IMR-90 (cell line): ENCODE data around the gene ZBTB14. TPM values are rescaled to one million over a fixed set of nuclear protein-coding genes. Genes with fewer than 3 reads are reported as not detected.

Experiments used
- ATAC-seq: fragments of 200-7000 bp; cut with Tn5 transposase; 2 replicates; pipeline ENCODE4 v1.9.1; 2020; ENCODE audit warnings: low read depth, mild to moderate bottlenecking, moderate library complexity
- BruUV-seq: library from RNA; stranded (reverse); fragments of 400-500 nt; replicated peaks from 2 replicates; lab custom pipeline; 2021; lab: Mats Ljungman, UMichigan
- CTCF ChIA-PET: fragments of 300-600 bp; formaldehyde crosslinking; extraction: SDS; loops from one replicate; lab custom pipeline; 2021; ENCODE audit warnings: antibody characterized with exemption; lab: Yijun Ruan, JAX
- POLR2A ChIA-PET: fragments of 300-600 bp; sonication (Branson Sonifier 250); formaldehyde crosslinking; loops from one replicate; lab custom pipeline; 2022; ENCODE audit warnings: antibody characterized with exemption; ENCODE audit not compliant: unreplicated experiment; lab: Charles Lee
- DNase-seq: peaks from one replicate; pipeline ENCODE4 v3.0.0; 2013
- H2AFZ ChIP-seq: replicated peaks from 2 replicates; pipeline ENCODE3; 2013; ENCODE audit warnings: low read length, mild to moderate bottlenecking; ENCODE audit not compliant: poor library complexity
- H2AK5ac ChIP-seq: 2 replicates; pipeline ENCODE4 v1.6.1; 2013; ENCODE audit warnings: low read depth, low read length, inconsistent platforms
- H2AK9ac ChIP-seq: replicated peaks from 2 replicates; pipeline ENCODE3; 2013; ENCODE audit warnings: mild to moderate bottlenecking, low read depth, low read length, moderate library complexity; ENCODE audit not compliant: poor library complexity
- H2BK120ac ChIP-seq: 2 replicates; pipeline ENCODE4 v1.6.1; 2013; ENCODE audit warnings: low read depth, low read length, inconsistent platforms
- H2BK15ac ChIP-seq: 3 replicates; pipeline ENCODE4 v1.6.1; 2013; ENCODE audit warnings: low read depth, low read length, inconsistent platforms
- H2BK20ac ChIP-seq: 2 replicates; pipeline ENCODE4 v1.6.1; 2013; ENCODE audit warnings: low read depth, mild to moderate bottlenecking, inconsistent platforms, low read length, moderate library complexity
- H2BK5ac ChIP-seq: 2 replicates; pipeline ENCODE4 v1.6.1; 2013; ENCODE audit warnings: mild to moderate bottlenecking, low read depth, low read length, inconsistent platforms; ENCODE audit not compliant: poor library complexity, severe bottlenecking
- H3K14ac ChIP-seq: replicated peaks from 2 replicates; pipeline ENCODE4 v1.6.1; 2013; ENCODE audit warnings: low read depth, low read length, inconsistent platforms
- H3K18ac ChIP-seq: 2 replicates; pipeline ENCODE4 v1.6.1; 2013; ENCODE audit warnings: low read depth, low read length, control low read depth
- H3K23ac ChIP-seq: 2 replicates; pipeline ENCODE4 v1.6.1; 2013; ENCODE audit warnings: low read depth, low read length, inconsistent platforms
- H3K27ac ChIP-seq: 2 replicates; pipeline ENCODE4 v1.5.1; 2013; ENCODE audit warnings: mild to moderate bottlenecking, control low read depth, low read length; ENCODE audit not compliant: insufficient read depth
- H3K27me3 ChIP-seq: 2 replicates; pipeline ENCODE4 v1.6.1; 2013; ENCODE audit warnings: low read length; ENCODE audit not compliant: control insufficient read depth, insufficient read depth
- H3K36me3 ChIP-seq: 2 replicates; pipeline ENCODE4 v1.6.1; 2013; ENCODE audit warnings: low read length, mixed read lengths; ENCODE audit not compliant: control insufficient read depth, insufficient read depth
- H3K4ac ChIP-seq: 2 replicates; pipeline ENCODE4 v1.6.1; 2013; ENCODE audit warnings: low read depth, low read length, inconsistent platforms
- H3K4me1 ChIP-seq: 2 replicates; pipeline ENCODE4 v1.6.1; 2013; ENCODE audit warnings: low read length, mixed read lengths; ENCODE audit not compliant: control insufficient read depth, insufficient read depth
- H3K4me2 ChIP-seq: 2 replicates; pipeline ENCODE4 v1.6.1; 2013; ENCODE audit warnings: low read depth, mild to moderate bottlenecking, control low read depth, low read length, moderate library complexity
- H3K4me3 ChIP-seq: 2 replicates; pipeline ENCODE4 v1.5.1; 2013; ENCODE audit warnings: low read depth, mild to moderate bottlenecking, control low read depth, low read length, moderate library complexity; ENCODE audit not compliant: insufficient read depth
- H3K56ac ChIP-seq: 2 replicates; pipeline ENCODE4 v1.6.1; 2013; ENCODE audit warnings: low read length, inconsistent platforms; ENCODE audit not compliant: insufficient read depth; ENCODE audit errors: extremely low read depth
- H3K79me1 ChIP-seq, 2 experiments: 2 replicates each; pipeline ENCODE4 v1.6.1; 2013; ENCODE audit warnings: low read length in 2 of 2, inconsistent platforms in 1 of 2, low read depth in 1 of 2
- H3K9ac ChIP-seq: 2 replicates; pipeline ENCODE4 v1.6.1; 2013; ENCODE audit warnings: low read depth, low read length, control low read depth
- H3K9me1 ChIP-seq: 2 replicates; pipeline ENCODE4 v1.6.1; 2013; ENCODE audit warnings: low read length, inconsistent platforms; ENCODE audit not compliant: insufficient read depth
- H3K9me3 ChIP-seq: 2 replicates; pipeline ENCODE4 v1.6.1; 2013; ENCODE audit warnings: low read length; ENCODE audit not compliant: control insufficient read depth, insufficient read depth
- H4K20me1 ChIP-seq: 2 replicates; pipeline ENCODE4 v1.6.1; 2013; ENCODE audit warnings: low read length, inconsistent platforms; ENCODE audit not compliant: insufficient read depth
- H4K5ac ChIP-seq: 2 replicates; pipeline ENCODE4 v1.6.1; 2013; ENCODE audit warnings: mild to moderate bottlenecking, low read depth, low read length, control low read depth
- H4K8ac ChIP-seq, 2 experiments: 2 replicates each; pipeline ENCODE4 v1.6.1; 2013; ENCODE audit warnings: low read depth in 2 of 2, low read length in 2 of 2, control low read depth in 1 of 2, inconsistent platforms in 1 of 2
- H4K91ac ChIP-seq: 2 replicates; pipeline ENCODE4 v1.6.1; 2013; ENCODE audit warnings: low read depth, low read length, inconsistent platforms; ENCODE audit not compliant: insufficient read depth
- ELK1 ChIP-seq: fragments of 150-350 bp; IDR thresholded peaks from 2 replicates; pipeline ENCODE4 v1.6.1; 2016; ENCODE audit warnings: low read depth, mild to moderate bottlenecking, low read length, moderate library complexity, borderline replicate concordance
- MAFK ChIP-seq: IDR thresholded peaks from 2 replicates; pipeline ENCODE4 v1.6.1; 2012; ENCODE audit warnings: low read depth, low read length, improper control_type of control experiment
- MAZ ChIP-seq: IDR thresholded peaks from 2 replicates; pipeline ENCODE4 v1.6.1; 2012; ENCODE audit warnings: low read depth, mild to moderate bottlenecking, low read length, improper control_type of control experiment, moderate library complexity, borderline replicate concordance
- MXI1 ChIP-seq: IDR thresholded peaks from 2 replicates; pipeline ENCODE4 v1.6.1; 2012; ENCODE audit warnings: low read depth, mild to moderate bottlenecking, low read length, moderate library complexity, borderline replicate concordance
- POLR2A ChIP-seq: IDR thresholded peaks from 2 replicates; pipeline ENCODE4 v1.6.1; 2012; ENCODE audit warnings: mild to moderate bottlenecking, low read depth, low read length
- RAD21 ChIP-seq: IDR thresholded peaks from 2 replicates; pipeline ENCODE4 v1.6.1; 2012; ENCODE audit warnings: low read length, improper control_type of control experiment
- SMC3 ChIP-seq: fragments of 150-350 bp; IDR thresholded peaks from 2 replicates; pipeline ENCODE4 v1.6.1; 2016; ENCODE audit warnings: low read depth, mild to moderate bottlenecking, antibody characterized with exemption, low read length, moderate library complexity
- WGBS, 2 experiments: methylation state at CpG; one replicate each; pipeline versions ENCODE4 v1.1.5 to v1.1.7; 2013; ENCODE audit warnings: missing lambda C conversion rate in 2 of 2; ENCODE audit not compliant: insufficient read length in 1 of 2; ENCODE audit errors: extremely low coverage in 2 of 2; 5-methylcytosine and 5-hydroxymethylcytosine counted together
- dilution Hi-C: fragments of 300-500 bp; cut with HindIII; formaldehyde crosslinking; loops from one replicate; pipeline ENCODE4 v1.14.3; 2018; ENCODE audit warnings: low sequenced_read_pairs; ENCODE audit not compliant: unreplicated experiment
- in situ Hi-C: fragments of 300-500 bp; cut with MboI; formaldehyde crosslinking; loops from 3 replicates; pipeline ENCODE4 v1.14.3; 2019; ENCODE audit warnings: low sequenced_read_pairs, inconsistent platforms, mixed read lengths
- intact Hi-C: fragments of 100-400 bp; cut with micrococcal nuclease; formaldehyde crosslinking; loops from 2 replicates; pipeline ENCODE4 v1.10.0; 2022
- polyA plus RNA-seq, 3 experiments: library from polyadenylated mRNA; depleted of rRNA; stranded (reverse); fragments of >200 nt; gene quantifications; 2 replicates each; pipeline ENCODE4 v1.2.3, GENCODE V29; 2012; ENCODE audit warnings: low replicate concordance in 1 of 3
- total RNA-seq: library from RNA; depleted of rRNA; stranded (reverse); fragments of >200 nt; gene quantifications from 2 replicates; pipeline ENCODE4 v1.2.3, GENCODE V29; 2012

The ZBTB14 gene
- total and polyA plus RNA-seq, 2 of the 4 experiments (the other 2 are of a cell fraction), result 5.8 to 9.1 TPM

- Histone ChIP-seq H3K27ac (no peak overlapping the region), H2AK5ac (no peak overlapping the region), H3K79me1 (no peaks in the 10 kb centered on the region), H3K56ac (no peak overlapping the region), H3K23ac (no peak overlapping the region), H3K4me2 (no peak overlapping the region), H3K4me1 (no peaks in the 10 kb centered on the region), H3K14ac (no peak overlapping the region), H3K9ac (no peak overlapping the region), H2BK120ac (no peak overlapping the region), H3K4me3 (no peak overlapping the region), H2AFZ (no peak overlapping the region), H2BK20ac (no peak overlapping the region), H3K18ac (no peak overlapping the region), H3K36me3 (no peaks in the 10 kb centered on the region), H4K5ac (no peak overlapping the region), H2BK15ac (no peak overlapping the region), H3K9me1 (no peaks in the 10 kb centered on the region), H3K27me3 (no peaks in the 10 kb centered on the region; the same call in none of the 2 replicates), H4K91ac (no peak overlapping the region), H4K8ac (no peak overlapping the region), H3K4ac (no peak overlapping the region), H3K9me3 (no peaks in the 10 kb centered on the region), H4K20me1 (no peaks in the 10 kb centered on the region), H2BK5ac (no peak overlapping the region), H2AK9ac (no peak overlapping the region)
- in situ Hi-C loops (no loop called here), intact Hi-C loops (no loop called here), dilution Hi-C loops (no loop called here)
- no peak for DNase-seq
- TF ChIP-seq MAZ (no peak), POLR2A (no peak), MXI1 (no peak), ELK1 (no peak), SMC3 (no peak), RAD21 (no peak), MAFK (no peak)
- POLR2A ChIA-PET, result no interaction called here
- WGBS, 2 experiments, result no CpG with 5 or more reads among the region's 2 CpGs
- CTCF ChIA-PET, result no interaction called here
- no peak for ATAC-seq
- no TSS peak for BruUV-seq
Observed at GRCh38 chr18:5253910-5254309, 41.6 kb downstream of the ZBTB14 start.
